ENCODE results near the gene TLCD1. TPM values are rescaled to one million over a fixed set of nuclear protein-coding genes. Genes with fewer than 3 reads are reported as not detected.

TLCD1 gene
- total and polyA plus RNA-seq, 2 donors (not counting 3 experiments of a cell fraction or from before 2014, with no cell fraction given): 2.6 to 6.8 TPM

DNA sequence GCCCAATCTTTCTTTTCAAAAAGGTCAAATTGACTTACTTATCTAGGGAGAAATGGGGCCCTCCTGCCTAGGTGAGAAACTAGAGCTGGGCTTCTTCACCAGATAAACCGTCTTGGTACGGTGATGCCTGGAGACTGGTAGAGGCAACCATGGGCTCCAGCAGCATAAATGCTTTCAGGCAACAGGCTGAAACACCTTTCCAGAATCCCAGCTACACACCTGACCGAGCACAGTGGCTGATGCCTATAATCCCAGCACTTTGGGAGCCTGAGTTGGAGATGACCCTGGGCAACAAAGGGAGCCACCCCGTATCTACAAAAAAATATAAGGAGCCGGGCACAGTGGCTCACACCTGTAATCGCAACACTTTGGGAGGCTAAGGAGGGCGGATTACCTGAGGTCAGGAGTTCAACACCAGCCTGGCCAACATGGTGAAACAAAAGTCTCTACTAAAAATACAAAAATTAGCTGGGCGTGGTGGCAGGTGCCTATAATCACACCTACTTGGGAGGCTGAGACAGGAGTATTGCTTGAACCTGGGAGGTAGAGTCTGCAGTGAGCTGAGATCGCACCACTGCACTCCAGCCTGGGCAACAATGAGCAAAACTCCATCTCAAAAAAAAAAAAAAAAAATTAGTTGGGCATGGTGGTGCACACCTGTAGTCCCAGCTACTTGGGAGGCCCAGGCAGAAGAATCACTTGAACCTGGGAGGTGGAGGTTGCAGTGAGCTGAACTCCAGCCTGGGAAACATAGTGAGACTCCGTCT, 25.8 kb upstream of the TLCD1 start:
- Histone ChIP-seq H3K4me2 (ENCODE audit: insufficient read depth, low read length) (no peak overlapping the region), H3K27me3 (ENCODE audit: control insufficient read depth in 2 of 2, insufficient read depth in 2 of 2, low read length in 2 of 2) (no peaks in the 10 kb centered on the region), H2AFZ (ENCODE audit: low read depth, low read length) (no peak overlapping the region), H3K36me3 (ENCODE audit: control insufficient read depth in 2 of 2, extremely low read depth in 1 of 2, insufficient read depth in 2 of 2, low read length in 2 of 2) (peaks cover 4 to 18% of the 10 kb centered on the region in 2 experiments), H3K9me1 (replicated peaks; ENCODE audit: control insufficient read depth, extremely low read depth, insufficient read depth, low read length) (no peaks in the 10 kb centered on the region), H3K4me3 (replicated peaks in 1 of 3; ENCODE audit: insufficient read depth in 1 of 3, low read depth in 1 of 3, low read length in 3 of 3) (no peak overlapping the region), H3K9me3 (replicated peaks; ENCODE audit: control insufficient read depth, insufficient read depth, low read length) (no peaks in the 10 kb centered on the region), H3K9ac (replicated peaks; ENCODE audit: extremely low read depth, insufficient read depth, low read length) (no peak overlapping the region), H4K20me1 (replicated peaks; ENCODE audit: control insufficient read depth, extremely low read depth, insufficient read depth, low read length) (no peaks in the 10 kb centered on the region), H3K79me2 (ENCODE audit: control insufficient read depth, insufficient read depth, low read length) (peaks cover 4% of the 10 kb centered on the region), H3K27ac (ENCODE audit: insufficient read depth, low read depth, low read length) (no peak overlapping the region), H3K4me1 (ENCODE audit: control insufficient read depth, extremely low read depth, insufficient read depth, low read length) (peaks cover 9% of the 10 kb centered on the region)
- FAIRE-seq (no peak), DNase-seq (ENCODE audit: low read depth, low spot score) (no peak)
- ChIA-PET POLR2A (interaction anchor here (0.7 kb wide), 2 partner anchors 10 to 100 kb away, joined by 3 read pairs; no protein-coding TSS in a partner anchor), CTCF (interaction anchor here (0.7 to 16.6 kb wide), 7 partner anchors 9 to 141 kb away, joined by 3 to 602 read pairs (median 21); partner anchors contain the start of genes NEK8 and TLCD1)
- BruUV-seq (replicated peaks): no TSS peak
- dilution Hi-C loops (cut with MboI; ENCODE audit: extremely low pct_ligation_motif_present, low sequenced_read_pairs): no loop called here
- no peak for TF ChIP-seq EZH2 (IDR thresholded peaks at IDR 0.05; ENCODE audit: borderline replicate concordance, low read depth, low read length, severe bottlenecking)
- TF ChIP-seq JUN (IDR thresholded peaks at IDR 0.05; ENCODE audit: borderline replicate concordance, insufficient read depth, insufficient read length, low read depth): no peak
- TF ChIP-seq, protein P1, sequence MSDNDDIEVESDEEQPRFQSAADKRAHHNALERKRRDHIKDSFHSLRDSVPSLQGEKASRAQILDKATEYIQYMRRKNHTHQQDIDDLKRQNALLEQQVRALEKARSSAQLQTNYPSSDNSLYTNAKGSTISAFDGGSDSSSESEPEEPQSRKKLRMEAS (IDR thresholded peaks at IDR 0.05; ENCODE audit: insufficient read depth, insufficient read length): no peak
- TF ChIP-seq, protein P2, sequence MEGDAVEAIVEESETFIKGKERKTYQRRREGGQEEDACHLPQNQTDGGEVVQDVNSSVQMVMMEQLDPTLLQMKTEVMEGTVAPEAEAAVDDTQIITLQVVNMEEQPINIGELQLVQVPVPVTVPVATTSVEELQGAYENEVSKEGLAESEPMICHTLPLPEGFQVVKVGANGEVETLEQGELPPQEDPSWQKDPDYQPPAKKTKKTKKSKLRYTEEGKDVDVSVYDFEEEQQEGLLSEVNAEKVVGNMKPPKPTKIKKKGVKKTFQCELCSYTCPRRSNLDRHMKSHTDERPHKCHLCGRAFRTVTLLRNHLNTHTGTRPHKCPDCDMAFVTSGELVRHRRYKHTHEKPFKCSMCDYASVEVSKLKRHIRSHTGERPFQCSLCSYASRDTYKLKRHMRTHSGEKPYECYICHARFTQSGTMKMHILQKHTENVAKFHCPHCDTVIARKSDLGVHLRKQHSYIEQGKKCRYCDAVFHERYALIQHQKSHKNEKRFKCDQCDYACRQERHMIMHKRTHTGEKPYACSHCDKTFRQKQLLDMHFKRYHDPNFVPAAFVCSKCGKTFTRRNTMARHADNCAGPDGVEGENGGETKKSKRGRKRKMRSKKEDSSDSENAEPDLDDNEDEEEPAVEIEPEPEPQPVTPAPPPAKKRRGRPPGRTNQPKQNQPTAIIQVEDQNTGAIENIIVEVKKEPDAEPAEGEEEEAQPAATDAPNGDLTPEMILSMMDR (IDR thresholded peaks at IDR 0.05; ENCODE audit: extremely low read depth in 1 of 2, insufficient read depth in 1 of 2, low read depth in 1 of 2, low read length in 2 of 2): no peak
- TF ChIP-seq FOS (IDR thresholded peaks at IDR 0.05; ENCODE audit: borderline replicate concordance, insufficient read depth, low read length): no peak
- TF ChIP-seq MYC (IDR thresholded peaks at IDR 0.05; ENCODE audit: low read depth, low read length): no peak
- no peak for TF ChIP-seq POLR2A (IDR thresholded peaks at IDR 0.05; ENCODE audit: low read depth, low read length)
- intact Hi-C loops (cut with micrococcal nuclease): no loop called here
